Activated naive CD4-positive, alpha-beta T cell treated with anti-CD3 and anti-CD28 coated beads for 36 hours (primary cell): ENCODE data around the gene BCL10. TPM values are rescaled to one million over a fixed set of nuclear protein-coding genes. Genes with fewer than 3 reads are reported as not detected.

Experiments used
- CTCF ChIA-PET: fragments of 350-600 bp; sonication (Branson Sonifier 250); formaldehyde crosslinking; loops from one replicate; lab custom pipeline; 2021; ENCODE audit warnings: antibody characterized with exemption; lab: Charles Lee
- DNase-seq: peaks from one replicate; pipeline ENCODE4 v3.0.0-alpha.2; 2020
- H3K27ac Mint-ChIP-seq: one replicate; pipeline ENCODE4 v1.8.0; 2021; ENCODE audit warnings: mild to moderate bottlenecking, mixed read lengths
- H3K27me3 Mint-ChIP-seq: one replicate; pipeline ENCODE4 v1.8.0; 2021; ENCODE audit warnings: low read depth, mixed read lengths
- H3K36me3 Mint-ChIP-seq: one replicate; pipeline ENCODE4 v1.8.0; 2021; ENCODE audit warnings: low read depth, mixed read lengths
- H3K4me1 Mint-ChIP-seq: one replicate; pipeline ENCODE4 v1.8.0; 2021; ENCODE audit warnings: low read depth, mixed read lengths
- H3K4me3 Mint-ChIP-seq: one replicate; pipeline ENCODE4 v1.8.0; 2021; ENCODE audit warnings: mild to moderate bottlenecking, moderate library complexity, mixed read lengths
- H3K9me3 Mint-ChIP-seq: one replicate; pipeline ENCODE4 v1.8.0; 2021; ENCODE audit warnings: mixed read lengths
- intact Hi-C: fragments of 100-400 bp; cut with micrococcal nuclease; formaldehyde crosslinking; loops from one replicate; pipeline ENCODE4 v1.15.1; 2023
- total RNA-seq, 2 experiments: library from RNA; stranded (reverse); gene quantifications; one replicate each; pipeline ENCODE4 v1.2.3, GENCODE V29; 2021

BCL10 gene
- total RNA-seq, 2 experiments from 2014 or later = 13.8 to 17.7 TPM

- peaks cover 25% of the 10 kb centered on the region for H3K27me3 Mint-ChIP-seq
Measured at GRCh38 chr1:85314726-85315125, 38.3 kb upstream of the BCL10 start.

DNA sequence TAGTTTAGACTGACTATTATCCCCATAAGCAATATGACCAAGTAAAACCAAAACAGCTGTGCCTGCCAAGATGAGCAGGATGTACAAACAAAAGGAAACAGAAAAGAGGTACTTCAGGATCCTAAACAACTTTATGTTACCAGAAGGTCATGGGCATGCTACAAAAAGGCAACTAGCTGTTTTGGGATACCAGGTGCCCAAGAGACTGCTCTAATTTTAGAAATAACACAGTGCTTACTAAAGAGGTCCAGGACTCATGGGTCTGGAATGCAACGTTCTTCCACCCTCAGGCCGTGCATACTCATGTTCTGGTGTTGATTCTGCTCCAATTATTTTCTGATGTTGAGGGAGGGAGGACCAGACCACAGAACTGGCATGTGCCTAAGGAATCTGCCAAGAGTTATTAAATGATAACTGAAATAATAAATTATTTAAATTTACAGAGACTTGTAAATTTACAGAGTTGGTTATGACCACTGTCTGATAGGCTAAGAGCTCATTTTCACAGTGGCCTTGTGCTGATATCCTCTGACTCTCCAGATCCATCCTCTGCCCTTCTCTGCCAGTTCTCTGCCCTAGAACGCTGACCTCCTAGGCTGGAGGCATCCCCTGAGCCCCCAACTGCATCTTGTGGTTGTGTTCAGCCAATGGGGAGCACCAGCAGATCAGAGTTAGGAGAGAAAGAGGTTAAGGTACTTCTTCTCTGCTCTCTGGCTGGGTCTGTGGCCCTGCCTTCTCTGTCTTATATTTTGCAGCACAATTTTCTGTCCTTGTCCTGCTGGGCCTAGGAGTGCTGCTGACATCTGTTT lies 37.7 kb upstream of the BCL10 start:
- CTCF ChIA-PET = no interaction called here
- no peak for DNase-seq
- Mint-ChIP-seq H3K27ac (no peak overlapping the region), H3K4me1 (no peaks in the 10 kb centered on the region), H3K4me3 (no peak overlapping the region), H3K27me3 (peaks cover 29% of the 10 kb centered on the region), H3K36me3 (no peaks in the 10 kb centered on the region), H3K9me3 (no peaks in the 10 kb centered on the region)
- intact Hi-C loops = no loop called here

More at GRCh38 chr1:85314726-85315125, 38.3 kb upstream of the BCL10 start:
- Mint-ChIP-seq H3K4me1 (no peaks in the 10 kb centered on the region), H3K27ac (no peak overlapping the region), H3K9me3 (no peaks in the 10 kb centered on the region), H3K36me3 (no peaks in the 10 kb centered on the region), H3K4me3 (no peak overlapping the region)
- intact Hi-C loops = no loop called here
- CTCF ChIA-PET = no interaction called here
- no peak for DNase-seq

- H3K27me3 Mint-ChIP-seq = peaks cover 28% of the 10 kb centered on the region
Measured at GRCh38 chr1:85311818-85312217, 35.4 kb upstream of the BCL10 start.

GRCh38 chr1:85308833-85309350 lies 32.5 kb upstream of the BCL10 start:
- intact Hi-C loops = loop anchor here (1.0 to 10.0 kb wide), 6 partner anchors 153 to 709 kb away; no protein-coding TSS in a partner anchor
- CTCF ChIA-PET = interaction anchor here (0.6 to 1.6 kb wide), 10 partner anchors 28 to 710 kb away, joined by 3 to 5 read pairs (median 3); no protein-coding TSS in a partner anchor
- H3K4me1 Mint-ChIP-seq = peaks cover 4% of the 10 kb centered on the region
- no peak for DNase-seq
- H3K27me3 Mint-ChIP-seq = peaks cover 26% of the 10 kb centered on the region
- no peak overlapping the region for H3K27ac Mint-ChIP-seq
- no peak overlapping the region for H3K4me3 Mint-ChIP-seq
- H3K36me3 Mint-ChIP-seq = no peaks in the 10 kb centered on the region
- H3K9me3 Mint-ChIP-seq = no peaks in the 10 kb centered on the region

More at GRCh38 chr1:85311818-85312217, 35.4 kb upstream of the BCL10 start:
- no peak overlapping the region for H3K27ac Mint-ChIP-seq
- H3K9me3 Mint-ChIP-seq = no peaks in the 10 kb centered on the region
- no peak overlapping the region for H3K4me3 Mint-ChIP-seq
- CTCF ChIA-PET = no interaction called here
- intact Hi-C loops = no loop called here
- H3K4me1 Mint-ChIP-seq = peaks cover 4% of the 10 kb centered on the region
- DNase-seq = no peak
- no peaks in the 10 kb centered on the region for H3K36me3 Mint-ChIP-seq

GRCh38 chr1:85307987-85308832 lies 31.8 kb upstream of the BCL10 start:
- Mint-ChIP-seq H3K4me3 (no peak overlapping the region), H3K36me3 (no peaks in the 10 kb centered on the region), H3K4me1 (peaks cover 4% of the 10 kb centered on the region), H3K27me3 (peaks cover 26% of the 10 kb centered on the region), H3K27ac (no peak overlapping the region), H3K9me3 (no peaks in the 10 kb centered on the region)
- CTCF ChIA-PET = interaction anchor here (0.6 to 1.6 kb wide), 14 partner anchors 29 to 728 kb away, joined by 3 to 5 read pairs (median 3); no protein-coding TSS in a partner anchor
- intact Hi-C loops = loop anchor here (1.0 to 10.0 kb wide), 6 partner anchors 154 to 710 kb away; no protein-coding TSS in a partner anchor
- DNase-seq = peak; percentile 80

DNA sequence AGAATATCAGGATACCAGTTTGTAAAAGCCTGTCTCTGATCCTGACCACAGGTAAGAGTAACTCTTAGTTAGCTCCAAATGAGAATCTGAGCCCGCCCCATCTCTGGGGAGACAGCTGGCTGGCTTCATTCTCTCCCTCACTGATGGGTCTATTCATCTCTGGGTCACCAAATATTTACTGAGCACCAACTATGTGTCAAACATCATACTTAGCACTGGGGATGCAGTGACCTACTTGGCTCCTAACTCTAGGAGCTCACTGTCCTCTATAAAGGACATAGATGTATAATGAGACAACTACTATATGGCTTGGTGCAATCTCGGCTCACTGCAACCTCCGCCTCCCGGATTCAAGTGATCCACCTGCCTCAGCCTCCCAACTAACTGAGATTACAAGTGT lies 29.8 kb upstream of the BCL10 start:
- intact Hi-C loops = loop anchor here (5.0 to 10.0 kb wide), 2 partner anchors 156 to 579 kb away; no protein-coding TSS in a partner anchor
- Mint-ChIP-seq H3K4me3 (no peak overlapping the region), H3K27ac (no peak overlapping the region), H3K36me3 (no peaks in the 10 kb centered on the region), H3K9me3 (no peaks in the 10 kb centered on the region), H3K27me3 (peaks cover 18% of the 10 kb centered on the region), H3K4me1 (peaks cover 4% of the 10 kb centered on the region)
- DNase-seq = no peak
- CTCF ChIA-PET = no interaction called here

GRCh38 chr1:85303440-85304162 lies 27.2 kb upstream of the BCL10 start:
- peaks cover 7% of the 10 kb centered on the region for H3K4me1 Mint-ChIP-seq
- H3K27ac Mint-ChIP-seq = no peak overlapping the region
- H3K9me3 Mint-ChIP-seq = no peaks in the 10 kb centered on the region
- H3K4me3 Mint-ChIP-seq = no peak overlapping the region
- no peaks in the 10 kb centered on the region for H3K36me3 Mint-ChIP-seq
- no peak for DNase-seq
- intact Hi-C loops = loop anchor here (10.0 kb wide), 1 partner anchor 581 kb away; no protein-coding TSS in a partner anchor
- peaks cover 12% of the 10 kb centered on the region for H3K27me3 Mint-ChIP-seq
- CTCF ChIA-PET = interaction anchor here (0.6 kb wide), 1 partner anchor 1065 kb away, joined by 3 read pairs; no protein-coding TSS in a partner anchor

- H3K27me3 Mint-ChIP-seq = peaks cover 8% of the 10 kb centered on the region
- no peaks in the 10 kb centered on the region for H3K9me3 Mint-ChIP-seq
Measured at GRCh38 chr1:85300140-85300539, 23.7 kb upstream of the BCL10 start.

GRCh38 chr1:85297855-85298629 lies 21.6 kb upstream of the BCL10 start:
- peak overlapping the region; percentile 8 for H3K4me3 Mint-ChIP-seq
- H3K9me3 Mint-ChIP-seq = no peaks in the 10 kb centered on the region
- peaks cover 19% of the 10 kb centered on the region for H3K4me1 Mint-ChIP-seq
- intact Hi-C loops = loop anchor here (1.0 to 5.0 kb wide), 5 partner anchors 9 to 444 kb away; partner anchors contain the start of genes BCL10 and ZNHIT6
- peak overlapping the region; percentile 28 for H3K27ac Mint-ChIP-seq
- CTCF ChIA-PET = no interaction called here
- no peaks in the 10 kb centered on the region for H3K36me3 Mint-ChIP-seq
- peak; percentile 83 for DNase-seq
- peaks cover 8% of the 10 kb centered on the region for H3K27me3 Mint-ChIP-seq

More at GRCh38 chr1:85300140-85300539, 23.7 kb upstream of the BCL10 start:
- Mint-ChIP-seq H3K4me1 (peaks cover 19% of the 10 kb centered on the region), H3K4me3 (no peak overlapping the region), H3K36me3 (no peaks in the 10 kb centered on the region), H3K27ac (no peak overlapping the region)
- CTCF ChIA-PET = no interaction called here
- DNase-seq = no peak
- intact Hi-C loops = loop anchor here (10.0 kb wide), 1 partner anchor 585 kb away; no protein-coding TSS in a partner anchor

DNA sequence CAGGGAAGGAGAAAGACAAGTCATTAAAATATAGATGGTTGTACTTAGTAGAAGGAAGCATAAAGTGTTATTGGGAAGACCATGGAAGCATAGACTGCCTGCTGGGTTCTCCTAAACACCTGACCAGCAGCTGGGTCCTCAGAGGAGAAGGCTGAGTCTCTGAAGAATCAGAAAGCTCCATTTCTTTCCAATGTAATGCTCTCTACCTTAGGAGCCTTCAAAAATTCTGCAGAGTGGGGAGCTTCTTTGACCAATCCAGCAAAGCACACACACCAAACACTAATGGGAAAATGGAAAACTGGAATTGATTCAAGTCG lies 21.1 kb upstream of the BCL10 start:
- DNase-seq = no peak
- intact Hi-C loops = loop anchor here (5.0 kb wide), 1 partner anchor 410 kb away; the partner anchor contains the start of gene ZNHIT6
- peaks cover 13% of the 10 kb centered on the region for H3K27me3 Mint-ChIP-seq
- H3K9me3 Mint-ChIP-seq = no peaks in the 10 kb centered on the region
- CTCF ChIA-PET = interaction anchor here (0.6 kb wide), 1 partner anchor 38 kb away, joined by 3 read pairs; the partner anchor contains the start of gene C1orf52
- no peak overlapping the region for H3K4me3 Mint-ChIP-seq
- no peak overlapping the region for H3K27ac Mint-ChIP-seq
- no peaks in the 10 kb centered on the region for H3K36me3 Mint-ChIP-seq
- peaks cover 19% of the 10 kb centered on the region for H3K4me1 Mint-ChIP-seq

DNA sequence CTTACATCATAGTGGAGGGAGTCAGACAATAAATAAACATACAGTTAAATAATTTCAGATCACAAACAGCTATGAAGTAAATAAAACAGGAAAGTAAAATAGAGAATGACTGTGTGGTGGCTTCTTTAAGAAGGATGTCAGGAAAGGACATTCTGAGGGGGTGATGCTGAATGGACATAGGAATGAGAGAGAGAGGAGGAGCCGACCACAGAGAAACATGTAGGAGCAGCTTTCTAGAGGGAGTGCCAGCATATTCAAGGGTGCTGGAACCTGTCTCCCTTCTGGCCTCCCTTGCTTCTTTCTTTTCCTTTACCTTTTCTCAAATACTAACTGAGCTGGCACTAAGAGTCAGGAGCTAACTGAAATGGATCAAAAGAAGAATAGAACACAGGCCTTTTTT lies 20.5 kb upstream of the BCL10 start:
- Mint-ChIP-seq H3K27ac (no peak overlapping the region), H3K4me3 (no peak overlapping the region), H3K9me3 (no peaks in the 10 kb centered on the region), H3K27me3 (peaks cover 15% of the 10 kb centered on the region), H3K36me3 (no peaks in the 10 kb centered on the region), H3K4me1 (peaks cover 19% of the 10 kb centered on the region)
- intact Hi-C loops = loop anchor here (5.0 kb wide), 1 partner anchor 410 kb away; the partner anchor contains the start of gene ZNHIT6
- no peak for DNase-seq
- CTCF ChIA-PET = interaction anchor here (0.5 to 0.6 kb wide), 2 partner anchors 38 to 163 kb away, joined by 3 to 7 read pairs; partner anchors contain the start of gene C1orf52
